T1000 (cell line): Measurements from ENCODE around the gene STK24.
"Not testable (repeated sequence)": the region's sequence is repeated elsewhere in the genome, so short reads cannot be mapped to it uniquely, and the experiment has no call there.

ENCODE experiments used
- DNase-seq: peaks from one replicate; lab custom pipeline; 2025; ENCODE audit warnings: mixed read lengths; lab: John Stamatoyannopoulos, UW

Gene STK24

DNA sequence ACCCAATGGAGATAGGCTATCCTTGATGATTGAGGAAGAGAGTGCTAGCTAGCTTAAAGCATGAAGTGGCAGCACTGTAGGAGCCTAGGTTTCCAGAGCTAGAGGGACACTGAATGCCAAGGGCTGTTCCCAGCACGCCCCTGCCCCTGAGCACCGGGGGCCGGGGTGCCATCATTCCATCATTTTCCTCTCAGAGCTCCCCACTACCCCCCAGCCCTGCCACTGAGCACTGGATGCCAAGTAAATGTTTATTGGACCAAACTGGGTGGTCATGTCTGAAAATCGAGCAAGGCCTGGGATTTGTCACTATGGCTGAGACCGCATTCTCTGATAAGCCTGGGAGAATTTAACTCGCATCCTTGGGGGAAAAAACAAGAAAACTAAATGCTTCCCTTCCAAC lies 142.8 kb downstream of the STK24 start:
- no peak for DNase-seq

GRCh38 chr13:98433654-98434053 lies 143.3 kb downstream of the STK24 start:
- DNase-seq = no peak

GRCh38 chr13:98432638-98433037 lies 144.3 kb downstream of the STK24 start:
- DNase-seq = no peak

DNA sequence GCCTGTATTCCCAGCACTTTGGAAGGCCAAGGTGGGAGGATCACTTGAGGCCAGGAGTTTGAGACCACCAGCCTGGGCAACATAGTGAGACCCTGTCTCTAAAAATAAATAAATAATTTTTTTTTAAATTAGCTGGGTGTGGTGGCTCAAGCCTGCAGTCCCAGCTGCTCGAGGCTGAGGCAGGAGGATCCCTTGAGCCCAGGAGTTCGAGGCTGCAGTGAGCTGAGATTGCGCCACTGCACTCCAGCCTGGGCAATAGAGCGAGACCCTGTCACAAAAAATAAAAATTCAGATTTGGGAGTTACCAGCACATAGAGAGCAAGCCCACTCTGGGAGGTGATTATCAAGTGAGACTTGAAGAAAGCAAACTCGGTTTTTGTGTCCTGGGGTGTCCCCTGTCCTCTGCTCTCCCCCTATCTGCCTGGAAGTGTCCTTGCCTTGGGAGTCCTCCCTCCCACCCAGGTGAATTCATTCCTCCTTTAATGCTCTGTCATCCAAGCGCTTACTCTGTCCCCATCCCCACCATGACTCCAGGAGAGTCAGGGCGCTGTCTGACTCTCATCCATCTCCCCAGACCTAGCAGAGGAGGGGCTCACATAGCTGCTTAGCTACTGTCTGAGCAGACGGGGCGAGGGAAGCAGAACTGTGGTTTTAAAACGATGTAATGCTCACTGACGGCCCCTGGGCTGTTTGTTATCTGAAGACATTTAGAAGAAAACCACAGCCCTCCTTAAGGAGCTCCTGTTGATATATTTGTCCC lies 146.8 kb downstream of the STK24 start:
- DNase-seq = no peak

- no peak for DNase-seq
Measured at GRCh38 chr13:98429531-98429930, 147.4 kb downstream of the STK24 start.

DNA sequence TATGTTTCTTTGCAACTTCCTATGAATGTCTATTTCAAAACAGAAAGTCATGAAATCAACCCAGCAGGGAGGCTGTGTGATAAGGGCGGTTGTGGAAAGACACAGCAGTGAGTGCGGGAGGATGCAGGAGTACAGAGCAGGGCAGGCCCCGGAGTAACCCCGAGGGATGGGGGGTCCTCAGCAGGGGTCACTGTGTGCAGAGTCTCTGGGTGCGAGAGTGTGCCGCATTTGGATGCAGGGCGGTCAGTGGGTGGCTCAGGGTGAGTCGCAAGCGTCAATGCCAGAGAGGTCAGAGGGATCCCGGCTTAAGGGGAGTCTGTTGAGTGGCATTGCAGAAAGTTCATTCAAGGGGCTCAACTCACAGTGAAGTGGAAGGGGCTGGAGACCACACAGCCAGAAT lies 147.8 kb downstream of the STK24 start:
- no peak for DNase-seq

- no peak for DNase-seq
Measured at GRCh38 chr13:98428256-98428966, 148.5 kb downstream of the STK24 start.

DNA sequence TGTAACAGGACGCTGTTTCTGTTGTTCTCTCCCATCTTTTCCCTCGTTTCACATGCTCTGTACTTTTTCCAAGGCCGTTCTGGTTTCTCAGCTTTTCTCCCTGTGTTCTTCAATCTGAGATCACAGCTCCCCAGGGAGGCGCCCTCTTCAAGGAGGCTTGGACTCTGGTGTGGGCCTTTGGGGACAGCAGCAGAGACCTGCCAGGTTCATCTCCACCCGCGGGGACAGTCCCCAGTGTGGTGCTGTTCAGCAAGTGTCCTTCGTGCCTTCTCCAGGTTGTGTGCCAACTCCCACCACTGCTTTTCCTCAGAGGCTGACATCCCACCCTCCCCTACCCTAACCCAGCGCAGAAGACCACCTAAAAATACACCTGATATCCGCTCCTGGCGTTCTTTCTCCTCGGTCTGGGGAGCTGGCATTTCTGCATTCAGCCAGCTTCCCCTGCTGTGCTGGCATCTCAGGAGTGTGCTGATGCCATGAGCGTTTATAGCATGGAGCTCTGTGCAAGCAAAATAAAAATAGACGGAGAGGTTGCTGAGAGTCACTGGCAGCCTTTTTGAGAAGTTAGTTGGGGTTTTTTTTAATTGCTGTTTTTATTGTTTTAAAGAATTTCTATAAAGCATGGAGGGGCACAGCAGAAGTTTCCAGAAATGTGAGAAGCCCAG lies 149.4 kb downstream of the STK24 start:
- DNase-seq = no peak

GRCh38 chr13:98423417-98423816 lies 153.5 kb downstream of the STK24 start:
- no peak for DNase-seq

GRCh38 chr13:98422046-98422445 lies 154.9 kb downstream of the STK24 start:
- no peak for DNase-seq

GRCh38 chr13:98420554-98421175 lies 156.2 kb downstream of the STK24 start:
- DNase-seq = no peak

- no peak for DNase-seq
Measured at GRCh38 chr13:98419786-98420553, 156.9 kb downstream of the STK24 start.

DNA sequence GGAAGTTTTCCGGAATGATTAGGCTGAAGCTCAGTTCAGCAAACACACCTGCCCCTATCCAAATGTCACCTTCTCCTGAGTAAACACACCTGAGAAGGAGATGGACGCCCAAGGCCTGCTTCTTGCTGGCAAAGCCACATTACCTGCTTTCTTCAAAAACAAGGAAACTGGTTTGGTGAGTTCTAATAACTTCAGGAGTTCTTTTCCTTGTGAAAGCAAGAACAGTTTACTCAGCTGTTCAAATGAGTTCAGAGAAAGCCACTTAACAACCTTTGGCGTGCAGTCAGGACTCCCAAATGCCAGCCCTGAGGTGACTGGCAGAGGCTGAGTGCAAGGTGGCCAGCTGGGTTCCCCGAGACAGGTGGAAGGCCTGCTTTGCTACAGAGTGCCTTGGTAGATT lies 160.5 kb downstream of the STK24 start:
- DNase-seq = no peak

DNA sequence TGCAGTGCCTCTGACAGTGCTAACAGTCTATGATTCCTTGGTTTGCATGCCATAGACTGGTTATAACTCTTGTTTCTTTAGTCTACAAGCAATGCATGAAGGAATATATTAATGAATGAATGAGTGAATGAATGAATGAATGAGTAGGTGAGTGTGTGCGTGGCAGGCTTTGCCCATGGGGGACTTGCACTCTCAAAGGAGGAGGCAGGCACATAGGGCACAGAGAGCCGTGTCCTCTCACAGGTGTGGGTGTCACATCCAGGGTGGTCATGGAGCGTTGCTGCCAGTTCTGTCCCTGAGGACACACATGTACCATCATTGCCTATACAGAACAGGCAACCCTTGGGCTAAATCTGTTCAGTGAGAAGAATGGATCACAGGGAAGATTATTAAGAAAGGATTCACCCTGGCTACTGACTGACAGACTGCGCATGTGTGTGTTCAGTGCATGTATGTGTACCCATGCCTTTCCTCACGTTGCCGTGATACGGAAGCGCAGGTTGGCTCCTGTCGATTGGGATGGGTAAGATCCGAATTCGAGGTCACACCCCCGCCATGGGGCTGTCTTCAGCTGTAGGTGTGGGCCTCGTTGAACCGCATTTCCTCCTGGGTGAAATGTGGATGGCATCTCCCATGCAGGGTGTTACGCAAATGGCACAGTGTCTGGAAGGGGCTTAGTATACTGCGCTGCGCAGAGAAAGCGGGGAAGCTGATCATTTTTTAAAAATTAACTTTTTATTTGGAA lies 161.4 kb downstream of the STK24 start:
- no peak for DNase-seq

- no peak for DNase-seq
Measured at GRCh38 chr13:98413796-98414195, 163.1 kb downstream of the STK24 start.

DNA sequence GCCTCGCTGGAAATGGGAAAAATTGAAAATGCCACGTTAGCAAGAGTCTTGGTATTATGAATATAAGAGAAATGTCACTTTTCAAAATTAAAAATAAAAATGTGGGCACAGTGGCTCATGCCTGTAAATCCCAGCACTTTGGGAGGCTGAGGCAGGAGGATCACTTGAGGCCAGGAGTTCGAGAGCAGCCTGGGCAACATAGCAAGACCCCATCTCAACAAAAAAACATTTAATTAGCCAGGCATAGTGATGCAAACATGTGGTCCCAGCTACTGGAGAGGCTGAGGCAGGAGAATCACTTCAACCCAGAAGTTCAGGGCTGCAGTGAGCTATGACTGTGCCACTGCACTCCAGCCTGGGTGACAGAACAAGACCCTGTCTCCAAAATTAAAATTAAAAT lies 163.6 kb downstream of the STK24 start:
- not testable (repeated sequence) for DNase-seq

DNA sequence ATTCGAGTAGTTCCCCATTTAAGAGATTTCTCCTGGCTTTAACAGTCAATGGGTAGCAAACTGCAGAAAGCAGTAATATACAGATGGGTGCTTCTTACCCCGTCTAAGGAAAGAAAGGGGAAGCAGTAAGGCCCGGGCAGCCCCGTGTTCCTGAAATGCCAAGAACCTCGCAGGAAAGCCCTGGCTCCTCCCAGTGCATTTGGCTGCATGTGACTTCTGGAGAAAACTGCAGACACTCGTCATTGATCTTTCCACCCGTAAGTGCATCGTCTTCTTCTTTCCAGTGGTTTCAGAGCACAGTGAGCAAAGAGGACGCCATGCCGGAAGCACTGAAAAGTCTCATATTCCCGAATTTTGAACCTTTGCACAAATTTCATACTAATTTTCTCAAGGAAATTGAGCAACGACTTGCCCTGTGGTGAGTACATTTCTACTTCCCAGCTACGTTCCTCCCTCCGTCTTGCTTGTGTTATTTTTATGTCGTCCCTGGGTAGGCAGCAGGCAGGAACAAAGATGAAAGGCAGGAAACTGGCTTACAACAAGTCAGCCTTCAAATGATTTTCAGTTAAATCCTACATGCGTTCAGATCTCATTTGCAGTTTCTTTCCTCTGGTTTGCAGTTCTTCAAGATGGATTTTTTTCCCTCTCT lies 165.2 kb downstream of the STK24 start:
- no peak for DNase-seq

DNA sequence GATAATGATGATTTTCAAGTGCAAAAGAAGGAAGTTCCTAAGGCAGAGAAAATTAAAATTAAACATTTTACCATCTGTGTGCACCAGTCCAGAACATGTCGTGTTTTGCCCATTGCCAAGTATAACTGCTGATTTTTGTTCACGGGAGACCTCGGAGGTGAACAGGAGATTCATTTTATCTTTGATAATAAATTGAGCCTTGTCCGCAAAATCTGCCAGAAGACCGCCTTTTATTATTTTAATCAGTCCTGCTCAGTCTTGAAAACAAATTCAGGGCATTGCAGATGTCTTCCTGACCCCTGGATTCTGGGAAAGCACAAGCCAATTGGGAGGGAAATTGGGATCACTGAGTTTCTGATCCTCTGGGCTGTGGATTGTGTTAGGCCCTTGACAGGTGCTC lies 165.9 kb downstream of the STK24 start:
- DNase-seq = no peak

GRCh38 chr13:98410612-98411011 lies 166.3 kb downstream of the STK24 start:
- no peak for DNase-seq

DNA sequence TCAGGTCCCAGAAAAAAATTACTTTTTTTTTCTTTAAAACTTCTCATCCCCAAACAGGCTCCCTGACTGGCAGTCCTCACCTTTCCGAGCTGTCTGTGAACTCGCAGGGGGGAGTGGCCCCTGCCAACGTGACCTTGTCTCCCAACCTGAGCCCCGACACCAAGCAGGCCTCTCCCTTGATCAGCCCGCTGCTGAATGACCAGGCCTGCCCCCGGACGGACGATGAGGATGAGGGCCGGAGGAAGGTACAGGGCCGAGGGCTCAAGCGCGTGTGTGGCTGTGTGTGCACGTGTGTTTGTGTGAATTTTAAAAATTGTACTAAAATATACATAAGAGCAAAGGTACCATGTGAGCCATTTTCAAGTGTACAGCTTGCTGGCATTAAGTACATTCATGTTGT lies 167.6 kb downstream of the STK24 start:
- DNase-seq = no peak

DNA sequence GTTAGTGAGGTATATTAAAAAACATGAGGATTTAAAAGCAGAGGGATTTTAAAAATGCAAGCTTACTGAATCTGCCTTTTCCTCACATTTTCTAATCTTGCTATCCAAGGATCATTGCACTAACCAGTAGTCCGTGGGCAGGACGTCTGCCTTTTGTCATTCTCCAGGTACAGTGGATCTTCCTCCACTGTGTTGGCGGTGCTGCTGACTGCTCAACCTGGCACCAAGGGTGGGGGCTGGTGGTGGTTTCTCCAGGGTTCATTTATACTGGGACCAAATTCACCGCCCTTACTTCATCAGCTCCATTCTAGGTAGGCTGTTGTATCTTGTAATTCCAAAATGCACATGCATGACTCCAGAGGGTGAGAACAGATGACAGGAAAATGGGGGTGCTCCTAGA lies 169.3 kb downstream of the STK24 start:
- no peak for DNase-seq
